Stimulated activated CD4-positive, alpha-beta T cell treated with anti-CD3 and anti-CD28 coated beads, Interleukin-15, amount 100 ng/mL, for 48 hours (primary cell): ENCODE measurements around the gene DNAH2.
"Not testable (repeated sequence)": the region's sequence is repeated elsewhere in the genome, so short reads cannot be mapped to it uniquely, and the experiment has no call there.

Source experiments
- DNase-seq, 2 donors: peaks; one replicate each; pipeline ENCODE4 v3.0.0-alpha.2; 2020; ENCODE audit warnings: low read depth in 2 of 2

Gene DNAH2

DNA sequence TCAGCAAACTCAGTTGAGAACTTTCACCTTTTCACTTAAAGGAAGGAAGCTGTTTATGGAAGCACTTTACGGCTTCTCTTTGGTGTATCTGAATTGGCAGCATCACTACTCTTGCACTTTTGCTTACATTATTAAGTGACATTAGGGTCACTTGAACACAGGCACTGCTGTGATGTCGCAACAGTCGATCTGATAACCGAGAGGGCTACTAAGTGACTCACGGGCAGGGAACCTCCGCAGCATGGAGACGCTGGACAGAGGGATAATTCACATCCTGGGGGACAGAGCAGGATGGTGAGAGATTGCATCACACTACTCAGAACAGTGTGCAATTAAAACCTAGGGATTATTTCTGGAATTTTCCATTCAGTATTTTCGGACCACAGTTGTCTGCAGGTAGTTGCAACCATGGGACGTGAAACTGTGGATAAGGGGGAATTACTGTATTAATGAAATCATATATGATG, 56.5 kb downstream of the DNAH2 start:
- no peak for DNase-seq

DNA sequence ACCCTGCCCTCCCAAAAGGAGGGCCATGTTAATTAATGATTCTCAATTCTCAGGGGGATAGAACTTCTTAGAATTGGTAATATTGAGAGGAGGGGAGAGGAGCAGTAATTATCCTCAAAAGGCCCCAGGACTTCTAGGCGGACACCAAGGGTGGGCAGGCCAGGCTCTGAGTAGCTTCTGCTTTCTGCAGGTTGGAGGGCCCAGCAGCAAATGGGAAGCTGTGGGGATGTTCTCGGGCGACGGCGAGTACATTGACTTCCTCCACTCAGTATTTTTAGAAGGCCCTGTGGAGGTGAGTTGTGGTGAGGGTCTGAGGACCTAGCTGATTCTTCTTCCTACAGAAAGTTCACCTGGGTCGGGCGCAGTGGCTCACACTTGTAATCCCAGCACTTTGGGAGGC, 57.5 kb downstream of the DNAH2 start:
- DNase-seq = no peak

DNA sequence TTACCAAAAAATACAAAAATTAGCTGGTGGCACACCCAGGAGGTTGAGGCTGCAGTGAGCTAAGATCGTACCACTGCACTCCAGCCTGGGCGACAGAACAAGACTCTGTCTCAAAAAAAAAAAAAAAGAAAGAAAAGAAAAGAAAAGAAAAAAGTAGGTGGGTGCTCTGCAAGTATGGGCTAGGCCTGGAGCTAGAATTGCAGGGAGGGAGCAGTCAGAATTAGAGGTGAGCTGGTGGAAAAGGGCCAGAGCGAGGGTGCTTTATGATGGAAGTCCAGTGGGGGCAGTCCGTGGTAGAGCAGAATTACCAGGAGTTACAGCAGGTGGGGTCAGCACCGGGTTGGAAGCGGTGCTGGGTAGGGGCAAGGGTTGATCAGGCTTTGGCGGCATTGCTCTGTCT, 59.5 kb downstream of the DNAH2 start:
- DNase-seq = no peak

DNA sequence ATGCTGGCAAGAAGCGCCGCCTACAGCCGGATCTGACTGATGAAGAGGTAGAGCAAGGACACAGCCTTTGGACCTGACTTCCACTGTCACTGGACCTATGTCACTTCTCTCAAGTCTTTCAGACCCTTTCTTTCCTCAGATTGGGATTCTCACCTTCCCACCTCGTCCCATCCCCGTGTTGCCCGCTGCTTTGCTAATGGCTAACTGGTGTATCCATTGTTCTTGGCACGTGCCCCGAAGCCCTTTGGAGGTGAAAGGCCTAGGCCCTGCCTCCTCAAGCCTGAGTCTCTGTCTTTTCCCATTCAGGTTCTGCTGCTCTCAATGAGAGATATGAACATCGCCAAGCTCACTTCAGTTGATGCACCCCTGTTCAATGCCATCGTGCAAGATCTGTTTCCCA, 63.2 kb downstream of the DNAH2 start:
- no peak for DNase-seq

DNA sequence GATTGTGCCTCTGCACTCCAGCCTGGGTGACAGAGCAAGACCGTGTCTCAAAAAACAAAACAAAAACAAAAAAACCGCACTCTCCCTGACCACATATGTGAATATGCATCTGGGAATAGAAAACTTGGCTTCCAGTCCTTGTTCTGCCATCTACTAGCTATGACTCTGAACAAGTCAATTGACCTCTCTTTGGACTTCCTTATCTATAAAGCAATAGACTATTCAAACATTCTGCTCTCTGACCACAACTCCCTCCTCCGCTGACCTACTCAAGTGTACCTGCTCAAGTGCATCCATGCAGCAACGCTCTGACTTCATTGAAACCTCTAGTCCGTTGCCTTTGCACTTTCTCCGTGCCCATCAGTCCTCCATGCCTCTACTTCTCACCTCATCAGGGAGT, 63.9 kb downstream of the DNAH2 start:
- no peak for DNase-seq

DNA sequence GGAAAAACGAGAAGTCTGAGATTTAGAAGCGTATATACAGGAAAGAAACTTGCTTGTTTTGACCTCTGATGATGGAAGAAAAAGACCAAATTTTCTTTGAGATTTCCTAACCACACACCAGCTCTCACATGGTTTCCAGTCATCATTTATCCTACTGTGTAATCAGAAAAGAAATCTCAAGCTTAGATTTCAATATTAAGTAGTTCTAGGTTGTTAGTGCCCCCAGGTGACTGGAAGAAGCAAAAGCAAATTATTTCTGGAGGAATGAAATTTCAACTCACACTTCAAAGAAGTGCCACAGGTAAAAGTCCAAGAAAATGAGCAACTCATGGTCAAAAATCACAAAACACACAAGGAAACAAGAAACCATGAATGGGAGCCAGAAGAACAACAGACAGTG, 64.7 kb downstream of the DNAH2 start:
- no peak for DNase-seq

DNA sequence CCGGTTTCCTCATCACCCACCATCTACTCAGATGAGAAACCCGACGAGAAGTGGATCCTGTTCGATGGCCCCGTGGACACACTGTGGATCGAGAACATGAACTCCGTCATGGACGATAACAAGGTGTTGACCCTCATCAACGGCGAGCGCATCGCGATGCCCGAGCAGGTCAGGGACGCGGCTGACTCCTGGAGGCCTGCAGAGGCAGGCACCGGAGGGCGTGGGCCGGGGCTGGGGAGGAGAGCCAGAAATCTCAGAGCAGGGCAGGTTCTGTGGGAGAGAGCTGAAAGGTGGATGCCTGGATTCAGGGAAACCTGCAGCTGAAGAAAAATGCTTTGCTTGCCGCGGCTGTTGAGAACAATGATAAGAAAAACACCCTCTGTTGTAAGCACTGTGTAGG, 69.3 kb downstream of the DNAH2 start:
- DNase-seq = no peak

DNA sequence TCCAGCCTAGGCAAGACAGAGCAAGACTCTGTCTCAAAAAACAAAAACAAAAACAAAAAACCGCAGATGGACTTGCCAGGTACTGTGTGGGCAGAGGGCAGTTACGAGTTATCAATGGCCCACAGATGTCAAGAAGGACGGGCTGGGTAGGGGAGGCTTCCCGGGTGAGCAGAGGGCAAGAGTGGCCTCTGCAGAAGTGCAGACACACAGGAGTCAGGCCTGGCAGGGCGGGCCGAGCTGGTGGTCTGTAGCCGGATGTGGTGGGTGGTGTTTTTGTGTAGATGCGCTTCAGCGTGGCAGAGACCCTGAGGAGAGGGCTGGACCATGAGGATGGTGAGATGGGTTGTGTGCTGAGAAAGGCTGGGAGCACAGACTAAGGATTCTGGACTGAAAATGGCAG, 71.6 kb downstream of the DNAH2 start:
- no peak for DNase-seq

DNA sequence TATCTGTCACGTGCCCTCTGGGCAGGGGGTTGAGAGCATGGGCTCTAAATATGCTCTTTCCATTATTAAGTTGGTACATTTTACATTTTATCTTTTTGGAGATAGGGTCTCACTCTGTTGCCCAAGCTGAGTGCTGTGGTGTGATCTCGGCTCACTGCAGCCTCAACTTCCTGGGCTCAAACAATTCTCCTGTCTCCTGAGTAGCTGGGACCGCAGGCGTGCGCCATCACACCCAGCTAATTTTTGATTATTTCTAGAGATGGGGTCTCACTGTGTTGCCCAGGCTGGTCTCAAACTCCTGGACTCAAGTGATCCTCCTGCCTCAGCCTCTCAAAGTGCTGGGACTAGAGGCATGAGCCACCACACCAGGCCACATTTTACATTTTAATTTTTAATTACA, 72.6 kb downstream of the DNAH2 start:
- DNase-seq = no peak

DNA sequence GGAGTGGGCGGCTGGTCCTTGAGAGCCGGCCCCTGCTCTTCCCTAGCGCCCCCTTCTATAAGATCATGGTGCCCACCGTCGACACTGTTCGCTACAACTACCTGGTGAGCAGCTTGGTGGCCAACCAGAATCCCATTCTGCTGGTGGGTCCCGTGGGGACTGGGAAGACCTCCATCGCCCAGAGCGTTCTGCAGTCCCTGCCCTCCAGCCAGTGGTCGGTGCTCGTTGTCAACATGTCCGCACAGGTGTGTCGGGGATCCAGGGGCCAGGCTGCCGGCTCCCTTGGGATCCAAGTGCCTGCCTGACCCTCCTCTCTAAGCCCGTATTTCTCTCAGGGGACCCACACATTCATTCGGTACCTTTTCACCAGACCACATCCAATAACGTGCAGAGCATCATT, 75.1 kb downstream of the DNAH2 start:
- no peak for DNase-seq

DNA sequence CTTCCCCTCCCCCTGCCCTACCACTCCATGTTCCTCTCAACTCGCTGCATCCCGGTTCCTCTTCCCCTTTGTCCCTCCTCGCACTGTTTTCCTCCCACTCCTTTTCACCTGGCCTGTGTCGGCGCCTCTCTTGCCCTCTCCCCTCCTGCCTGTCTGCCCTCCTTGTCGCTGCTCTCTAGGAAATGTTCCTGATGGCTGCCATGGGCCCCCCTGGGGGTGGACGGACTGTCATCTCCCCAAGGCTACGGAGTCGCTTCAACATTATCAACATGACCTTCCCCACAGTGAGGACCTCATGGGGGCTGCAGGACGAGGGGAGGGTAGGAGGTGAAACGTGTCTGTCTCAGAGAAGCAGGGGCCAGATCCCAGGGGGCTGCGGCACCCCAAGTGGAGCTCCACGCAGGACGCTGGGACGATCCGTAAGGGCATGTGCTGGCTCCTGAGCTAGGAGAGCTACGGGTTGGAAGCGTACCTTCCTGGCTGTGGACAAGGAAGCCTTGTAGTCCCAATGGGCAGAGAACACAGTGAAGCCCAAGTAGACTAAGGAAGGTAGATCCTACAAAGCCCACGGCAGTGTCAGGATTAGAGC, 76.6 kb downstream of the DNAH2 start:
- no peak for DNase-seq

DNA sequence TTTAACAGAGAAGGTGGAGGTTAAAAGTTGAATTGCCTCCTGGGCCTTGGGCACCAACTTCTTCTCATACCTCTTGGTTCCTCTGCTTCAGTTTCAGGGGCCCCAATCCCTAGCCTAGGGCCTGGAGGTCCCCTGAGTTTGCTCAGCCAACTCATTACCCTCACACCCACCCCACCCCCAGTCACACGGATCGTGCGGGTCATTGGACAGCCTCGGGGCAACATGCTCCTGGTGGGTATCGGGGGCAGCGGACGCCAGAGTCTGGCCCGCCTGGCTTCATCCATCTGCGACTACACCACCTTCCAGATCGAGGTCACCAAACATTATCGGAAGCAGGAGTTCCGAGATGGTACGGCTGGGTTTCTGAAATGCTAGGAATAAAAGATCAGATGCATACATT, 80.4 kb downstream of the DNAH2 start:
- no peak for DNase-seq

DNA sequence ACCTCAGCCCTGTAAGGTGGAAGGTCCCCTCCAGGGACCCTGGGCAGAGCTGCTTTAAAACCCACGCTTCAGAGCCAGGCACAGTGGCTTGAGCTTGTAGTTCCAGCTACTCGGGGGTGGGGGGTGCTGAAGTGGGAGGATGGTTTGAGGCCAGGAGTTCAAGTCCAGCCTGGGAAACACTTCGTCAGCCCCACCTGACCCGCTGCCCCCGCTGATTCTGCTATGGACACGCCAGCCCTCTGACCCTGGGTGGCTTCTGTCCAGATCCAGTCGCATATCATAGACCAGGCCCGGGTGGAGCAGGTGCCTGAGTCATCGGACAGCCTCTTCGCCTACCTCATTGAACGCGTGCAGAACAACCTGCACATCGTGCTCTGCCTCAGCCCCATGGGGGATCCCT, 81.3 kb downstream of the DNAH2 start:
- no peak for DNase-seq

DNA sequence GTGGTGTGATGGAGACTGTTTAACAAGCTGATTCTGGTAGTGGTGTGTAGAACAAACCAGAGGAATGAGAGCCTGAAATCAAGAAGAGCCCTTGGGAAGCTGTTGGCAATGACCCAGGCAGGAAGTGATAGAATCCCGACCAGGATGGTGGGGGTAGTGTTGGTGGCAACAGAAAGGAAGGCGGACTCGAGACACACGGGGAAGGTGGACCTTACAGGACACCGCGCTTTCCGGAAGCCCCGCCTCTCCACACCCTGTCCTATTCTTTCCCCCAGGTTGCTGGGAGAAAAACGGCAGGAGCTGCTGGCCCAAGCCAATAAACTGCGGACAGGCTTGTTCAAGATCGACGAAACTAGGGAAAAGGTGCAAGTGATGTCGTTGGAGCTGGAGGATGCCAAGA, 86.4 kb downstream of the DNAH2 start:
- DNase-seq = no peak

DNA sequence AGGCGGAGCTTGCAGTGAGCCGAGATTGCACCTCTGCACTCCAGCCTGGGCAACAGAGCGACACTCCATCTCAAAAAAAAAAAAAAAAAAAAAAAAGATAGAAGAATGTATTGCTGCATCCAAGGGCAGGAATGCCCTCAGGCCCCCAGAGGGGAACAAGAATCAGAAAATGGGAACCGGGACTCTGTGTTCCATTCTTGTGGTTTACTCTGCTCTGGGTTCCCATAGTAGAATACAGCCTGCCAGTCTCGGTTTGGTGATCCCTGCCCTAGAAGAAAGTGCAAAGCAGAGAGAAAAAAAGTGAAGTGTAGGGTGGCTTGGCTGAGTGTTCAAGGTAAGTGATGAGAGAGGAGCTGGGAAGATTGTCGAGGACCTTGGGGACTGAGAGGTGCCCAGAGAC, 89.0 kb downstream of the DNAH2 start:
- no peak for DNase-seq

DNA sequence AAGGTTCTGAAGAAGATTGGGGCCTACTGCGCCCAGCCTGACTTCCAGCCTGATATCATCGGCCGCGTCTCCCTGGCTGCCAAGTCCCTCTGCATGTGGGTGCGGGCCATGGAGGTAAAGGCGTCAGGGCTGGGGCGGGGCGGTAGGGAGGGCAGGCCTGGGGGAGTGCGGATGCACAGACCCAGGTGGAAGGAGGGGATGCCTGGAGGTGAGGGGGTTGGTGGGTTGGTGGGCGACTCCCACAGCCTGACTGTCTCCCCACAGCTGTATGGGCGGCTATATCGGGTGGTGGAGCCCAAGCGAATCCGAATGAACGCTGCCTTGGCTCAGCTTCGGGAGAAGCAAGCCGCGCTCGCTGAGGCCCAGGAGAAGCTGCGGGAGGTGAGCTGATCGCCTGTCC, 89.7 kb downstream of the DNAH2 start:
- no peak for DNase-seq

DNA sequence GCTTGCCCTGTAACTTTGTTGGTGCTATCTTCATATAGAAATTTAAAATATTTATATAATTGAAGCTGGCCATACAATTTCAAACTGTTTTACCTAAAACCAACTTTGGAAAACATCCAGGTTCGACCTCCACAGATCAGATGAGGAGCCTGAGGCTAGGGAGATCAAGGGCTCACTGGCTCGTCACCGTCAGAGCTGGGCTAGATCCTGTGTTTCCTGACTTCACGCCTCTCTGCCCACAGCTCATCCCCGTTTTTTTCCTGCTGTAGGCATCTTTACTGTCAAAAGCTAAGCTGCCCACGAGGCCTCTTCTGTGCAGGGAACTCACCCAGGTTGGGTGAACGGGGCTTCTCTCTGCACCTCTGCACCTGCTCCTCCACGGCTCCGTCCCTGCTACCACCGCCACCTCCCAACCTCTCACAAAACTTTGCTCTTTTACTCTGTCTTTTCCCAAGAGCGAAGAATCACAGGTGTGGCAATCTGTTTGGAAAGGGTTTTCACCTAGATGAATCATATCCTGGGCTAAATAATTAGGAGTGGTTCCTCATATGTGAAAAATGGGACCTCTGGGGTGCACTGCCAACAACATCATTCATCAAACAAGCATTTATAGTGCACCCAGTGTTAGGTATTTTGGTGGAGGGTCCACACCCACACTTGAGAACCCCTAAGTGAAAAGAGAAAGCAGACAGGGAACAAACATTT, 91.7 kb downstream of the DNAH2 start:
- no peak for DNase-seq

DNA sequence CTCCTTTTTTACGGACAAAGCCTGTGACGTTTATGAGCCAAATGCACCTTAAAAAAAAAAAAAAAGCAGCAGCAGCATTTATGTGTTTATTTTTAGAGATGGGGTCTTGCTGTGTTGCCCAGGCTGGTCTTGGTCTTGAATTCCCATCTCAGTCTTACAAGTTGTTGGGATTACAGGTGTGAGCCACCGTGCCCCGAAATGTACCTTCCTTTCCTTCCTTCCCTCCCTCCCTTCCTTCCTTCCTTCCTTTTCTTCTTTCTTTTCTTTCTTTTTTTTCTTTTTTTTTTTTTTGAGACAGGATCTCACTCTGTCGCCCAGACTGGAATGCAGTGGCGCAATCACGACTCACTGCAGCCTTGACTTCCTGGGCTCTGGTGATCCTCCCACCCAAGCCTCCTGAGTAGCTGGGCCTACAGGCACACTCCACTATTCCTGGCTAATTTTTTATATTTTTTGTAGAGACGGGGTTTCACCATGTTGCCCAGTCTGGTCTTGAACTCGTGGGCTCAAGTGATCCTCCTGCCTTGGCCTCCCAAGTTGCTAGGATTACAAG, 92.3 kb downstream of the DNAH2 start:
- not testable (repeated sequence) for DNase-seq

DNA sequence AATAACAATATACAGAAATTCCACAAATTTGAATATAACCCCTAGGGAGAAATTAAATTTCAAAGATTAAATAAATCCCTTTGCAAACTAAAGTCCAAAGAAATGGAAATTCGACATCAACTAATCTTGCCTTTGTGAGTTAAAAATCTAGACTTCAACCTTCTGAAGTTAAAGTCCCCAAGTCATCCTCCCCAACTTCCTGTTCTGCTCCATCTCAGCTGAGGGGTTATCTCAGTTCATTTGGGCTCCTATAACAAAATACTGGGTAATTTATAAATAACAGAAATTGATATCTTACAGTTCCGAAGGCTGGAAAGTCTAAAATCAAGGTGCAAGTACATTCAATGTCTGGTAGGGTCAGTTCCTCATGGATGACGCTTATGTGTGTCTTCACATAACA, 93.7 kb downstream of the DNAH2 start:
- no peak for DNase-seq

DNA sequence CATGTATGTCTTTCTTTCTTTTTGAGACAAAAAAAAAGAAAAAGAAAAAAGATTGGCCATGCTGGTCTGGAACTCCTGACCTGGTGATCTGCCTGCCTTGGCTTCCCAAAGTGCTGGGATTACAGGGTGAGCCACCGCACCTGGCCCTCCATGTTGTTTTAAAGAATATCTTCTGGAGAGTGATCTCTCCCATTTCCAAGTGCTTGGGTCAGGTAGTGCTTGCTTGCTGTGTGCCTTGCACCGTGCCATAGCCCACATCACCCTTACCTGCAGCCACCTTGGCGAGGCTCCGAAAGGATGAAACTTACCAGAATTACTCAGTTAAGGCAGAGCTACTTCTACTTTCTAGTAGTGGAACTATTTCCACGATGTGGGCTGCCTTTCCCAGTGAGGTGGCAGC, 97.4 kb downstream of the DNAH2 start:
- no peak for DNase-seq

DNA sequence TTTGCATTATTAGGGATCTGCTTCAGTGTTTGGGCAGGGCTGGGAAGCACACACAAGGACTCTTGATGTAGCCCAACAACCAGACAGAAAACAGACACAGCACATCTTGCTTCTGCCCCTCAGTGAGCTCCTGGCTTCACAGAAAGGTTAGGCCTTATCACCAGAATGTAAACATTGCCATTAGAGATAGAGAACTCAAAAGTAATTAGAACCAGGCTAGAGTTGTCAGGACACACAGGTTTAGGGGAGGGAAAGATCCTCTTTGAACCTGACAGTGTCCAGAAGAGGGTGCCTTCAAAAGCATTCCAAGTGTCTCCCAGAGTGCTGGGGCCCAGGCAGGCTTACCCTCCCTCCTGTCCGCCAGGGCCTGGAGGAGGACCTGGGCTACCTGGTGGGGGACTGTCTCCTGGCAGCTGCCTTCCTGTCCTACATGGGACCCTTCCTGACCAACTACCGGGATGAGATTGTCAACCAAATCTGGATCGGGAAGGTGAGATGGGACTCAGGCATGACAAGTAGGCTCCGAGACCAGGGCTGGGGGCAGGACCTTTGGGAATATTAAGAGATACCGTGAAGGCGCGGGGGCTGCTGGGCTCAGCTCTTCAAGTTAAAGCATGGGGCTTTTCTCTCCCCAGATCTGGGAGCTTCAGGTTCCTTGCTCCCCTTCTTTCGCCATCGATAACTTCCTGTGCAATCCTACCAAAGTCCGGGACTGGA, 99.5 kb downstream of the DNAH2 start:
- DNase-seq = no peak

DNA sequence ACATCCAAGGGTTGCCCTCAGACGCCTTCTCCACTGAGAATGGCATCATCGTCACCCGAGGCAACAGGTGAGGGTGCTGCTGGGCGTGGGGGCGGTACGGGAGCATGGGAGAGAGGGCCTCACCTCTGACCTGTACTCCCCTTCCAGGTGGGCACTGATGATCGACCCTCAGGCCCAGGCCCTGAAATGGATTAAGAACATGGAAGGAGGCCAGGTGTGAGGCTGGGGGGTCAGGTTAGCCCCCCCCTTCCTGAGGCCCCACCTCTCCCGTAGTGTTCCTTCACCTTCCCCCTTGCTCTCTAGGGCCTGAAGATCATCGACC, 100.1 kb downstream of the DNAH2 start:
- DNase-seq = no peak

DNA sequence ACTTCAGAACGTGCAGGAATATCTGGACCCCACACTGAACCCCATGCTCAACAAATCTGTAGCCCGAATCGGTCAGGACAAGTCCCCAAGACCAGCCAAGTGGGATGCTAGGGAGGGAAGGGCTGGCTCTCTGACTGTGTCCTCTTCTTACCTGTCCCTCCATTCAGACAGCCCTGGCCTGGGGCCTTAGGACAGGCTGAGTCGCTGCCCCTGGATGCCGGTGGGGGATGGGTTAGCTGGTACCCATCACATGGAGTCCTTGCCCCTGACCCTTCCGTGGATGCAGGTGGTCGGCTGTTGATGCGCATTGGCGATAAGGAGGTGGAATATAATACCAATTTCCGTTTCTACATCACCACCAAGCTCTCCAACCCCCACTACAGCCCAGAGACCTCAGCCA, 100.5 kb downstream of the DNAH2 start:
- DNase-seq = no peak
